SH-SY5Y (cell line): ENCODE results near the gene FAM47E.

Experiments used
- GATA2 ChIP-seq: IDR thresholded peaks from 2 replicates; pipeline ENCODE4 v1.6.1; 2011; ENCODE audit warnings: mild to moderate bottlenecking, low read depth, low read length
- GATA3 ChIP-seq: IDR thresholded peaks from 2 replicates; pipeline ENCODE4 v1.6.1; 2011; ENCODE audit warnings: low read depth, mild to moderate bottlenecking, low read length, moderate library complexity

GRCh38 chr4:76265631-76266218, 14.2 kb downstream of the FAM47E start:
- TF ChIP-seq GATA2: no peak
- no peak for TF ChIP-seq GATA3
